SK-N-SH (cell line): ENCODE data around the gene GLS2. TPM values are rescaled to one million over a fixed set of nuclear protein-coding genes. Genes with fewer than 3 reads are reported as not detected.

Experiments used
- CTCF ChIA-PET: fragments of 300-600, 350-600 bp; formaldehyde crosslinking; extraction: SDS; loops from one replicate; lab custom pipeline; 2021; lab: Yijun Ruan, JAX
- POLR2A ChIA-PET: fragments of 350-600 bp; sonication (Branson Sonifier 250); formaldehyde crosslinking; extraction: SDS; loops from one replicate; lab custom pipeline; 2020; ENCODE audit warnings: antibody characterized with exemption, inconsistent platforms; lab: Yijun Ruan, JAX
- DNase-seq: peaks from one replicate; pipeline ENCODE4 v3.0.0; 2012
- H2AFZ ChIP-seq: fragments of 200-600 bp; sonication (generic); 2 replicates; pipeline ENCODE4 v1.8.1; 2016; ENCODE audit warnings: antibody characterized with exemption, mild to moderate bottlenecking, low read depth
- H3F3A ChIP-seq: fragments of 200-600 bp; sonication (generic); replicated peaks from 2 replicates; pipeline ENCODE3; 2016; ENCODE audit warnings: antibody characterized with exemption, mild to moderate bottlenecking; ENCODE audit not compliant: insufficient read depth
- H3K27ac ChIP-seq, 2 experiments: fragments of 200-500 bp in 1 of 2; fragments of 200-600 bp in 1 of 2; sonication (Bioruptor generic) in 1 of 2; sonication (generic), shearing (Covaris generic) in 1 of 2; 2 replicates each; pipeline versions ENCODE4 v1.5.1 to v1.6.1; 2014 to 2016; ENCODE audit warnings: low read depth in 2 of 2, inconsistent platforms in 1 of 2, low read length in 1 of 2, mild to moderate bottlenecking in 1 of 2, mixed read lengths in 1 of 2
- H3K27me3 ChIP-seq: fragments of 200-600 bp; sonication (generic), shearing (Covaris generic); 2 replicates; pipeline ENCODE4 v1.6.1; 2016; ENCODE audit warnings: mixed run types; ENCODE audit not compliant: insufficient read depth
- H3K36me3 ChIP-seq, 2 experiments: fragments of 200-500 bp in 1 of 2; fragments of 200-600 bp in 1 of 2; sonication (Bioruptor generic) in 1 of 2; sonication (generic) in 1 of 2; replicated peaks in 1 of 2; 2 replicates each; pipeline versions ENCODE3 to v1.5.1; 2014 to 2016; ENCODE audit warnings: low read length in 1 of 2, mild to moderate bottlenecking in 1 of 2; ENCODE audit not compliant: insufficient read depth in 2 of 2, control insufficient read depth in 1 of 2
- H3K4me1 ChIP-seq, 2 experiments: fragments of 200-500 bp in 1 of 2; fragments of 200-600 bp in 1 of 2; sonication (Bioruptor generic) in 1 of 2; sonication (generic), shearing (Covaris generic) in 1 of 2; 2 replicates each; pipeline versions ENCODE4 v1.5.1 to v1.6.1; 2014 to 2016; ENCODE audit warnings: low read depth in 1 of 2, low read length in 1 of 2, mixed run types in 1 of 2; ENCODE audit not compliant: insufficient read depth in 2 of 2, control insufficient read depth in 1 of 2
- H3K4me2 ChIP-seq: fragments of 200-600 bp; sonication (generic), shearing (Covaris generic); 2 replicates; pipeline ENCODE4 v1.6.1; 2017; ENCODE audit warnings: mixed run types
- H3K4me3 ChIP-seq, 2 experiments: fragments of 200-500 bp in 1 of 2; fragments of 200-600 bp in 1 of 2; sonication (Bioruptor generic) in 1 of 2; sonication (generic), shearing (Covaris generic) in 1 of 2; 2 replicates each; pipeline versions ENCODE4 v1.5.1 to v1.8.1; 2014 to 2016; ENCODE audit warnings: low read depth in 2 of 2, inconsistent platforms in 1 of 2, low read length in 1 of 2, mild to moderate bottlenecking in 1 of 2, mixed read lengths in 1 of 2, moderate library complexity in 1 of 2
- H3K79me2 ChIP-seq: fragments of 200-600 bp; sonication (generic); 2 replicates; pipeline ENCODE4 v1.8.1; 2017; ENCODE audit warnings: mild to moderate bottlenecking; ENCODE audit not compliant: insufficient read depth
- H3K9ac ChIP-seq: fragments of 200-600 bp; sonication (generic); 2 replicates; pipeline ENCODE4 v1.6.1; 2017; ENCODE audit warnings: mixed run types
- H3K9me2 ChIP-seq: fragments of 200-600 bp; sonication (generic); 2 replicates; pipeline ENCODE4 v1.6.1; 2017; ENCODE audit warnings: mixed run types
- H3K9me3 ChIP-seq: fragments of 200-600 bp; sonication (generic); 2 replicates; pipeline ENCODE4 v1.6.1; 2017; ENCODE audit warnings: mixed run types, mild to moderate bottlenecking, moderate library complexity
- H4K20me1 ChIP-seq: fragments of 200-600 bp; sonication (generic); 2 replicates; pipeline ENCODE4 v1.6.1; 2017; ENCODE audit warnings: mild to moderate bottlenecking, mixed run types; ENCODE audit not compliant: insufficient read depth
- CHD2 ChIP-seq: fragments of 150-350 bp; IDR thresholded peaks from 2 replicates; pipeline ENCODE4 v1.6.1; 2018; ENCODE audit warnings: low read length; ENCODE audit not compliant: partially characterized antibody
- ELF1 ChIP-seq: IDR thresholded peaks from 2 replicates; pipeline ENCODE4 v1.4.0; 2012
- EP300 ChIP-seq, 2 experiments: IDR thresholded peaks; 2 replicates each; pipeline versions ENCODE4 v1.4.0 to v1.6.1; 2012; ENCODE audit warnings: borderline replicate concordance in 1 of 2, low read depth in 1 of 2, low read length in 1 of 2
- EZH2phosphoT487 ChIP-seq: fragments of 200-600 bp; sonication (generic); IDR thresholded peaks from 2 replicates; pipeline ENCODE4 v1.6.1; 2017; ENCODE audit warnings: low read depth, mixed run types, mild to moderate bottlenecking, antibody characterized with exemption, moderate library complexity, borderline replicate concordance
- FOXJ3 ChIP-seq: sonication (generic); formaldehyde crosslinking; IDR thresholded peaks from 2 replicates; pipeline ENCODE4 v1.5.1; 2020; ENCODE audit warnings: mild to moderate bottlenecking, missing genetic modification reagents
- GABPA ChIP-seq: IDR thresholded peaks from 2 replicates; pipeline ENCODE4 v1.4.0; 2012; ENCODE audit warnings: low read depth, mild to moderate bottlenecking
- GATA2 ChIP-seq: sonication (generic); formaldehyde crosslinking; IDR thresholded peaks from 2 replicates; pipeline ENCODE4 v1.5.0; 2020; ENCODE audit warnings: mild to moderate bottlenecking, missing genetic modification reagents
- JUND ChIP-seq: IDR thresholded peaks from 2 replicates; pipeline ENCODE4 v1.4.0; 2012
- MEF2A ChIP-seq: IDR thresholded peaks from 2 replicates; pipeline ENCODE4 v1.4.0; 2012; ENCODE audit warnings: low read depth, borderline replicate concordance
- MXI1 ChIP-seq: IDR thresholded peaks from 2 replicates; pipeline ENCODE4 v1.6.1; 2012; ENCODE audit warnings: mild to moderate bottlenecking, low read depth, low read length, improper control_type of control experiment
- NFIC ChIP-seq: IDR thresholded peaks from 2 replicates; pipeline ENCODE4 v1.4.0; 2012; ENCODE audit warnings: borderline replicate concordance
- NRF1 ChIP-seq: IDR thresholded peaks from 2 replicates; pipeline ENCODE4 v1.6.1; 2012; ENCODE audit warnings: low read depth, mild to moderate bottlenecking, low read length
- PBX3 ChIP-seq: IDR thresholded peaks from 2 replicates; pipeline ENCODE4; 2012
- POLR2AphosphoS5 ChIP-seq: IDR thresholded peaks from 2 replicates; pipeline ENCODE4 v1.6.1; 2012; ENCODE audit warnings: low read depth, low read length
- RAD21 ChIP-seq: IDR thresholded peaks from 2 replicates; pipeline ENCODE4 v1.6.1; 2012; ENCODE audit warnings: mild to moderate bottlenecking, low read length
- RCOR1 ChIP-seq: fragments of 150-350 bp; IDR thresholded peaks from 2 replicates; pipeline ENCODE4 v1.6.1; 2017; ENCODE audit warnings: antibody characterized with exemption, low read length
- RXRA ChIP-seq: IDR thresholded peaks from 2 replicates; pipeline ENCODE4 v1.4.0; 2012; ENCODE audit warnings: low read depth, mild to moderate bottlenecking, borderline replicate concordance
- SIN3A ChIP-seq: IDR thresholded peaks from 2 replicates; pipeline ENCODE4 v1.6.1; 2012; ENCODE audit warnings: low read depth, mild to moderate bottlenecking, low read length, moderate library complexity, borderline replicate concordance
- SMC3 ChIP-seq: IDR thresholded peaks from 2 replicates; pipeline ENCODE4 v1.6.1; 2012; ENCODE audit warnings: low read depth, low read length, improper control_type of control experiment
- TEAD4 ChIP-seq: IDR thresholded peaks from 2 replicates; pipeline ENCODE4 v1.4.0; 2012; ENCODE audit warnings: mild to moderate bottlenecking, borderline replicate concordance; ENCODE audit not compliant: insufficient read depth
- USF1 ChIP-seq: IDR thresholded peaks from 2 replicates; pipeline ENCODE4 v1.4.0; 2012; ENCODE audit warnings: low read depth, borderline replicate concordance
- YY1 ChIP-seq: IDR thresholded peaks from 2 replicates; pipeline ENCODE4 v1.4.0; 2012; ENCODE audit warnings: low read depth, mild to moderate bottlenecking
- WGBS: methylation state at CpG from one replicate; pipeline ENCODE4 v1.1.6; 2017; ENCODE audit warnings: low lambda C conversion rate; 5-methylcytosine and 5-hydroxymethylcytosine counted together
- polyA plus RNA-seq, 3 experiments: library from polyadenylated mRNA; depleted of rRNA; stranded (reverse); fragments of >200 nt; gene quantifications; 2 replicates each; pipeline ENCODE4 v1.2.3, GENCODE V29; 2012
- TF ChIP-seq, protein P1 (sequence below): IDR thresholded peaks from 2 replicates; pipeline ENCODE4 v1.4.0; 2012; ENCODE audit warnings: low read depth
- TF ChIP-seq, protein P2 (sequence below): fragments of 150-350 bp; IDR thresholded peaks from 2 replicates; pipeline ENCODE4 v1.6.1; 2016; ENCODE audit warnings: mild to moderate bottlenecking, low read depth, low read length
- TF ChIP-seq, protein P3 (sequence below): fragments of 200-600 bp; sonication (generic); IDR thresholded peaks from 2 replicates; pipeline ENCODE4 v1.6.1; 2017; ENCODE audit warnings: antibody characterized with exemption, mild to moderate bottlenecking, moderate library complexity

The GLS2 gene
- polyA plus RNA-seq, 1 of the 3 experiments (the other 2 are of a cell fraction): 2.1 TPM

DNA sequence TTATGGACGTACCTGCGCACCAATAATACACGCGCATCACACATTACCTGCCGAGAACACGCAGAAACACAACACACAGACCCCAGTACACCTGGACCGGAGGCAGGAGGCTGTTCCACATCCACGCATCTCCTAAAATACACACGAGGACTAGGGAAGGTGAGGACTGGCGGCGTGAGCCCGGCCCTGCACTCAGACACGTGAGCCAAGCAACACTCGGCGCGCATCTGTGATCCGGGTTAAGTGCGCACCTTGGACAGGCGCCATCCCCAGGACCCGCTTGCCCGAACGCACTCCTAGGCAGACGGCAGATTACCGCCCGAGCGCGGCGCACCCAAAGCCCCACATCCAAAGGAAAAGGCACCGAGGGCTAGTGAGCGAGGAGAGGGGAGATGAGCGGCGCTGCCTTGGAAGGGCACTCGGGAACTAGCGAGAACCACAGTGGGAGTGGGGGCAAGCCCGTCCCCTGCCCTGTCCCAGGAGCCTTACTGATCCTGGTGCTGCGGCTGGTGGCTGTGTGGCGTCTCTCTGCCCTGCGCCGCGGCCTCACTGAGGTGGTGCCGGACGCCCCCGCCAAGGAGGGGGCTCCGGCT lies 417 bp downstream of the GLS2 start:
- H3F3A ChIP-seq: peaks cover 7% of the 10 kb centered on the region
- H2AFZ ChIP-seq: peak overlapping the region; percentile 88
- H3K9ac ChIP-seq: no peak overlapping the region
- DNase-seq: no peak
- 35% methylated on average over 37 of the region's 44 CpGs for WGBS
- H3K9me3 ChIP-seq: no peaks in the 10 kb centered on the region
- no peak overlapping the region; a peak in 1 of 4 replicates for H3K27ac ChIP-seq
- TF ChIP-seq NRF1 (no peak), NFIC (no peak), GABPA (no peak), MEF2A (no peak), EP300 (IDR thresholded peaks at IDR 0.05; ENCODE audit: borderline replicate concordance in 1 of 2, low read depth in 1 of 2, low read length in 1 of 2) (no peak), SIN3A (no peak), RAD21 (no peak), SMC3 (no peak), TEAD4 (no peak), FOXJ3 (CRISPR knock-in tag) (no peak), USF1 (no peak), PBX3 (no peak)
- TF ChIP-seq, protein P1, sequence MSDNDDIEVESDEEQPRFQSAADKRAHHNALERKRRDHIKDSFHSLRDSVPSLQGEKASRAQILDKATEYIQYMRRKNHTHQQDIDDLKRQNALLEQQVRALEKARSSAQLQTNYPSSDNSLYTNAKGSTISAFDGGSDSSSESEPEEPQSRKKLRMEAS: no peak
- TF ChIP-seq, all 33 proteins: peak for 0
- H3K79me2 ChIP-seq: no peaks in the 10 kb centered on the region
- H3K27me3 ChIP-seq: peaks cover 16% of the 10 kb centered on the region; the same call in 1 of the 2 replicates
- peaks cover 0 to 10% of the 10 kb centered on the region in 2 experiments; a peak in 1 of 4 replicates for H3K4me1 ChIP-seq
- H3K4me2 ChIP-seq: peak overlapping the region; percentile 92
- H3K36me3 ChIP-seq: no peaks in the 10 kb centered on the region
- peak overlapping the region; percentile 52 to 64 for H3K4me3 ChIP-seq
- ChIA-PET CTCF (interaction anchor here (0.7 to 1.0 kb wide), 3 partner anchors 9 to 171 kb away, joined by 3 to 4 read pairs (median 3); no protein-coding TSS in a partner anchor), POLR2A (interaction anchor here (0.5 kb wide), 1 partner anchor 155 kb away, joined by 5 read pairs; no protein-coding TSS in a partner anchor)
- no peaks in the 10 kb centered on the region for H3K9me2 ChIP-seq
- no peaks in the 10 kb centered on the region for H4K20me1 ChIP-seq

DNA sequence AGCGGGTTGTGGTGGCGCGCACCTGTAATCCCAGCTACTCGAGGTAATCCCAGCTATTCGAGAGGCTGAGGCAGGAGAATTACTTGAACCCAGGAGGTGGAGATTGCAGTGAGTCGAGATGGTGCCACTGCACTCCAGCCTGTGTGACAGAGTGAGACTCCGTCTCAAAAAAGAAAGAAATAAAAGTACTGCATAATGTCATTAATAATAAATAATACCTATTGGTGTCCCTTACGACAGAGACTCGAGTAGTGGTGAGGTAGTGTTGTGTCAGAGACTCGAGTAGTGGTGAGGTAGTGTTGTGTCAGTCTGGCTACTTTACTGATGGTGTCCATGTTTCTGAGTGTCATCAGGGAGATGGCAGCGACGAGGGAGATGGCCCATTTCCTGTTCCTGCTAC lies 1.3 kb downstream of the GLS2 start:
- no peak overlapping the region for H3K27ac ChIP-seq
- no peaks in the 10 kb centered on the region for H4K20me1 ChIP-seq
- H3K9me3 ChIP-seq: no peaks in the 10 kb centered on the region
- no peak overlapping the region for H3K9ac ChIP-seq
- H3K4me1 ChIP-seq: peaks cover 0 to 10% of the 10 kb centered on the region in 2 experiments; a peak in 1 of 4 replicates
- H3K4me3 ChIP-seq: no peak overlapping the region
- no peaks in the 10 kb centered on the region for H3K9me2 ChIP-seq
- no peak overlapping the region for H2AFZ ChIP-seq
- CTCF ChIA-PET: interaction anchor here (0.9 kb wide), 1 partner anchor 13 kb away, joined by 3 read pairs; no protein-coding TSS in a partner anchor
- H3F3A ChIP-seq: peaks cover 7% of the 10 kb centered on the region
- no peaks in the 10 kb centered on the region for H3K36me3 ChIP-seq
- WGBS: 90% methylated on average over 12 of the region's 12 CpGs
- POLR2A ChIA-PET: no interaction called here
- no peak overlapping the region for H3K4me2 ChIP-seq
- no peak for DNase-seq
- H3K27me3 ChIP-seq: peaks cover 10% of the 10 kb centered on the region; the same call in 1 of the 2 replicates
- no peaks in the 10 kb centered on the region for H3K79me2 ChIP-seq
- TF ChIP-seq MEF2A: no peak
- TF ChIP-seq GABPA: no peak
- no peak for TF ChIP-seq RAD21
- TF ChIP-seq GATA2: no peak
- TF ChIP-seq NFIC: no peak
- no peak for TF ChIP-seq POLR2AphosphoS5
- no peak for TF ChIP-seq JUND
- TF ChIP-seq, protein P2, sequence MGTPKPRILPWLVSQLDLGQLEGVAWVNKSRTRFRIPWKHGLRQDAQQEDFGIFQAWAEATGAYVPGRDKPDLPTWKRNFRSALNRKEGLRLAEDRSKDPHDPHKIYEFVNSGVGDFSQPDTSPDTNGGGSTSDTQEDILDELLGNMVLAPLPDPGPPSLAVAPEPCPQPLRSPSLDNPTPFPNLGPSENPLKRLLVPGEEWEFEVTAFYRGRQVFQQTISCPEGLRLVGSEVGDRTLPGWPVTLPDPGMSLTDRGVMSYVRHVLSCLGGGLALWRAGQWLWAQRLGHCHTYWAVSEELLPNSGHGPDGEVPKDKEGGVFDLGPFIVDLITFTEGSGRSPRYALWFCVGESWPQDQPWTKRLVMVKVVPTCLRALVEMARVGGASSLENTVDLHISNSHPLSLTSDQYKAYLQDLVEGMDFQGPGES: no peak
- no peak for TF ChIP-seq EZH2phosphoT487
- TF ChIP-seq, protein P3, sequence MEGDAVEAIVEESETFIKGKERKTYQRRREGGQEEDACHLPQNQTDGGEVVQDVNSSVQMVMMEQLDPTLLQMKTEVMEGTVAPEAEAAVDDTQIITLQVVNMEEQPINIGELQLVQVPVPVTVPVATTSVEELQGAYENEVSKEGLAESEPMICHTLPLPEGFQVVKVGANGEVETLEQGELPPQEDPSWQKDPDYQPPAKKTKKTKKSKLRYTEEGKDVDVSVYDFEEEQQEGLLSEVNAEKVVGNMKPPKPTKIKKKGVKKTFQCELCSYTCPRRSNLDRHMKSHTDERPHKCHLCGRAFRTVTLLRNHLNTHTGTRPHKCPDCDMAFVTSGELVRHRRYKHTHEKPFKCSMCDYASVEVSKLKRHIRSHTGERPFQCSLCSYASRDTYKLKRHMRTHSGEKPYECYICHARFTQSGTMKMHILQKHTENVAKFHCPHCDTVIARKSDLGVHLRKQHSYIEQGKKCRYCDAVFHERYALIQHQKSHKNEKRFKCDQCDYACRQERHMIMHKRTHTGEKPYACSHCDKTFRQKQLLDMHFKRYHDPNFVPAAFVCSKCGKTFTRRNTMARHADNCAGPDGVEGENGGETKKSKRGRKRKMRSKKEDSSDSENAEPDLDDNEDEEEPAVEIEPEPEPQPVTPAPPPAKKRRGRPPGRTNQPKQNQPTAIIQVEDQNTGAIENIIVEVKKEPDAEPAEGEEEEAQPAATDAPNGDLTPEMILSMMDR: no peak
- no peak for TF ChIP-seq YY1
- no peak for TF ChIP-seq RXRA
- no peak for TF ChIP-seq RCOR1
- no peak for TF ChIP-seq MXI1
- TF ChIP-seq ELF1: no peak
- TF ChIP-seq CHD2: no peak
